ENCODE measurements around the gene SORL1.

DNA sequence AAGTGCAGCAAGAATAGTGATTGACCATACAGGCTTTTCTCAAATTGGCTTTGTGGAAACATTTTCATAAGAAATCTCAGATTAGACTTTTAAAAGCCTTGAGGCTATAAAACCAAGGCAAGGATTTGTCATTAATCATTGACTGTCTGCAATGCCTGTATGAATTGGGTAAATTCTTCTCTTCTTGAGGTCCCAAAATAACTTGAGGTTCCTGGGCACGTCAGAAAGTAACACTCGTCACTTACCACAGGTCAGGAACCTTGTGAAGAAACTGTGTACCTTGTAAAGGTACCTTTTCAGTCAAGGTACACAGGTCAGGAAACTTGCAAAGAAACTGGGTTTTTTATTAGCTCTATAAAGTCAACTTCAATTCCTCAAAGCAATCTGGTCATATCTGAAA, 43.3 kb upstream of the SORL1 start:
- TF ChIP-seq POLR2AphosphoS5 (IDR thresholded peaks at IDR 0.05; ENCODE audit: borderline replicate concordance, low read depth, low read length) = no peak
- no peak for TF ChIP-seq EZH2 (IDR thresholded peaks at IDR 0.05)
